HG03432 (cell line): ENCODE data around the gene COL5A1.

ENCODE experiments used
- ATAC-seq: cut with Tn5 transposase; IDR thresholded peaks from one replicate; pipeline ENCODE4 v1.9.1; 2021; ENCODE audit warnings: mild to moderate bottlenecking, moderate library complexity; ENCODE audit not compliant: unreplicated experiment

COL5A1 gene

DNA sequence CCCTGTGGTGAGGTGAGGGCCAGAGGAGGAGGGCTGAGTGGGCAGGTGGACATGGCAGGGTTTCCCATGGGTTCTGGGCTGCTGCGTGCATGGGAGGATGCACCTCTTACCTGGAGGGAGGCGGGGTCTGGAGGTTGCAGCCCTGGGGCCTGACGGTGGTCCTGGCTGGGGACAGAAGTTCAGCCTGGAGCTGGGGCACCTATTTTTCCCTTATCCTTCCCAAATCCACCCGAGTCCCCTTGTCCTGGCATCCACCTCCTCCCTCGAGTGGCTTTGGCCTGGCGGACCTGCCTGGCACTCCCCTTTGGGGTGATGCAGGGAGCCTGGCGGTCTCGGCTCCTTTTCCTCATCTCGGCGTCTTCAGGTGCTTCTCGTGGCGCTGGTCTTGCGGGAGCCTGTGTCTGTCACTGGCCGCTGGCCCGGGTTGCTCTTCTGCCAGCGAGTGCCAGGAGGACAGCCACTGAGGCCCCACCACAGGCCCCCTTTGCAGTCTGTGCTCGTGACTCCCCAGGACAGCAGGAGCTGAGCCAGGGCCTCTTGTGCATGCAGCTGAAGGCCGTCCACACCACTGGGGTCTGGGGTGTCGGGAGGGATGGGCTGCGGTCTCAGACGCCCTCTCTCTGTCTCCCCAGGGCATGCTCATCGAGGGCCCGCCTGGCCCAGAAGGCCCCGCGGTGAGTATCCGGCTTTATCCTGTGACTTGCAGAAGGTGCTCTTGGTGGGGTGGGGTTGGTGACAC is 96.4 kb downstream of the COL5A1 start:
- no peak for ATAC-seq

DNA sequence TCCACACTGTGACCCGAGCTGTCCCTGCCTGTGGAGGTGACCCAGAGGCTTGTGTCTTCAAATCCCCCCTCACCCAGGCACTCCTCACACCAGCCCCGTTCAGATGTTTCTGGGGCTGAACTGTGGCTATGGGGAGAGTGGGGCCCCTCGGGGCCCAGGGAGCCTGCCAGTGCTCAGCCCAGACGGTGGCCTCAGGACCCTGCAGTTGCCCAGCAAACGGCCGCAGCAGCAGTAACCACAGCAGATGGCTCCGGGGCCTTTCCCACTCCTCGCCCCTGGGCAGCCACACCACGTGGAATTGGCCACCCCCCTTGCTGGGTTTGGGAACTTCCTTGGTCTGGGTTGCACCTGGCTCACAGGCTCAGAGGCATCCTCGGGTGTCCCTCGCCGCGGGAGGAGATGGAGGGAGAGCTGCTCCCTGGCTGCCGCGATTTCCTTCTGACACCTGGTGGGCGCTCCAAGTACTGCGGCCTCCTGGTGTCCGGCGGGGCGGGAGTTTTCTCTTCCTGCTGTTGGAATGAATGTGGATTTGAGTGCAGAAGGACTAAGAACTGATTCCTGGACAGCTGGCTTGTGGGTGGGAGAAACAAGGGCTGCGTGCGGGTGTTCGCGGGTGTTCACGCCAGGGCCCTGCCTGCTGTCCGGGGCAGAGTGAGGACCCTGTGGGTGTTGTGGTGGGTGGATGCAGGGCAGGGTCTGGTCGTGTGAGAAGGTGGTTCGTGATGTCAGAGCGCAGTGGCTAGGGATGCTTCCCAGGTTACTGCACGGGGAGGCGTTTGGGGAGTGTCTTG is 97.5 kb downstream of the COL5A1 start:
- no peak for ATAC-seq

DNA sequence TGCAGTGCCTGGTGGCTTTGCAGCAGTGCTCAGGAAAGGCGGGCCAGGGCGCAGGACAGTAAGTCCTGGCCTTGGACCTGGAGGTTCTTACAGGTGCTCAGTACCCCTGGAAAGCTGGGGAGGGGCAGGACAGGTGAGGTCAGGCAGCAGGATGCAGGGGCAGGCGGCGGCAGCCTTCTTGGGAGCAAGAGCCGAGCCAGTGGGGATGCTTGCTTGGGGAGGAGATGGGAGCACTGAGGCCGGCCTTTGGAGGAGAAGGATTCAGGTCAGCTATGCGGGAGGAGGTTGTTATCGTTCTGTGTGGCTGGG is 98.0 kb downstream of the COL5A1 start:
- ATAC-seq, result no peak

DNA sequence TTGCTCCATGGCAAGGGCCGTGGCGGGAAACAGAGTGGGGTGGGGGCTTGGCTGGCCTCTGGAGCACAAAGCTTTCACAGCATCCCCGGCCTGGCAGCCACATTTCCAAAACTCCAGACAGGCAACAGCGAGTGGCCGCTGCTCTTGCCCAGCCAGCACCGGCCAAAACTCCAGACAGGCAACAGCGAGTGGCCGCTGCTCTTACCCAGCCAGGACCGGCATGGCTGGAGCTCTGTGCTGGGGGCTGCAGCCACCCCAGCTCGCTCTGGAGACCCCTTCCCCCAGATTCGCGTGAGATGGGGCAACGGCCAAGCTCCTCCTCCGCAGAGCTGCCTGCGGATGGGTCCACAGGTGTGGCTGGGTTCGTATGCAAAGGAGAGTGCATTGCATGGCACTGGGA is 98.5 kb downstream of the COL5A1 start:
- no peak for ATAC-seq

DNA sequence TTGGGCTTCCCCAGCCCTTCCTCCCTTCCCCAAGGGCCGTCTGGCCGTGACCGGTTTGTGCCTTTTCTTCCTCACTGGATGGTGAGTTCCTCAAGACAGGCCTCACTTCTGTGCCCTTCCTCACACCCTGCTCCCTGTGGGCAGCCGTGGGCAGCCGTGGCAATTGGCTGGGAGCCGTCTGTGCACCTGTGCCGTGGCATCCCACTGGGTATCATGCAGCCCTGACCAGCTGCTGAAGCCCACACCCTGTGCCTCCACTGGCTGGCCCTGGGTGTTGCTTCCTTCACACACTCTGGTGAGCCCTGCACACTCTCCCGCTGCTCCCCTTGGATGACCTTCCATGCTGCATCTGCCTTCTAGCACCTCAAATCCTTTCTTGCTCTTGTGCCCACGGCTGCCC is 100.2 kb downstream of the COL5A1 start:
- no peak for ATAC-seq

DNA sequence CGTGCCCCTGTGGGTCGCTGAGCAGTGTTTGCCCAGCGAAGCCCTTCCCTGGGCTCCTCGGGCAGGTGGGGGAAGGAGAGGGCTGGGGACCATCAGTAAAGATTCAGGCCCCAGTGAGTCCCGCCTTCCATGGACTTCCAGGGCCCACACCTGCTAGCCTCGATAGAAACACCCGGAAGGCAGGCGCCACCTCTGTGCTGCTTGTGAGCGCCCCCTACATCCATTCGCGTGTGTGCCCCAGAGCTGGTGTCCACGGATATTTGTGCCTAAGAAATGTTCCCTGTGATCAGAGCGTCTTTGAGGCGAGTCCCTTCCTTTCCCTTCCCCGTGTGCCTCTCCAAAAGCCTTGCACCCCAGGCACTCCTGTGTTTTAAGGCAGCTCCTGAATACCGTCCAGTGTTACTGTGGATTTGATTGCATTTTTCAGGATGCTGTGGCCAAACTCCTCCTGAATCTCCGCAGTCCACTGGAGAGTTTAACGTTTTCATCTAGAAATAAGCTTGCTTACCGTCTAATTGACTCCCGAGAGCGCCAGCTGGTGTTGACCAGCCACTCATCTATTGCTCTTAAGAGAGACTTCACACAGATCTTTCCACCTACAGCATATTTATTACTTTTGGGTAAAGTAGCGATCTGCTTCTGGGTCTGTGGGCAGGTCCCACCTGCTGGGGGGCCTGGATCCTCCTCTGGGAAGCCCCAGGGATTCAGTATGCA is 101.4 kb downstream of the COL5A1 start:
- ATAC-seq, result no peak

DNA sequence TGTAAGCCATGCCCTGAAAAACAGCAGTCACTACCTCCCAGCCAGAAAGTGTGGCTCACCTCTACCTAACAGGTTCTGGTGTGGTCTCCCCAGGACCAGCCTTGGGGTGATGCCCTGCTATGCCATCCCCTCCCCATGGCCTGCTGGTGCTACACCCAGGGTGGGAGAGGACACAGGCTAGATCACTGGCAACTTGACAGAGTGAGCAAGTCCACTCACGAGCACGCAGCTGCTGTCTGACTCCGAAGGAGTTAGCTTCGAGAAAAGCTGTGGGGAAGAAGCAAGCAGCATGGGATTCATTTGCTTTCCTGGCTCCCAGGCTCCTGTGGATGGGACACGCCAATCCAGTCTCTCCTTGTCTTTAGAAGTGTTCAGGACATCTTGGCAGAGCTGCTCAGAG is 102.2 kb downstream of the COL5A1 start:
- ATAC-seq, result no peak

DNA sequence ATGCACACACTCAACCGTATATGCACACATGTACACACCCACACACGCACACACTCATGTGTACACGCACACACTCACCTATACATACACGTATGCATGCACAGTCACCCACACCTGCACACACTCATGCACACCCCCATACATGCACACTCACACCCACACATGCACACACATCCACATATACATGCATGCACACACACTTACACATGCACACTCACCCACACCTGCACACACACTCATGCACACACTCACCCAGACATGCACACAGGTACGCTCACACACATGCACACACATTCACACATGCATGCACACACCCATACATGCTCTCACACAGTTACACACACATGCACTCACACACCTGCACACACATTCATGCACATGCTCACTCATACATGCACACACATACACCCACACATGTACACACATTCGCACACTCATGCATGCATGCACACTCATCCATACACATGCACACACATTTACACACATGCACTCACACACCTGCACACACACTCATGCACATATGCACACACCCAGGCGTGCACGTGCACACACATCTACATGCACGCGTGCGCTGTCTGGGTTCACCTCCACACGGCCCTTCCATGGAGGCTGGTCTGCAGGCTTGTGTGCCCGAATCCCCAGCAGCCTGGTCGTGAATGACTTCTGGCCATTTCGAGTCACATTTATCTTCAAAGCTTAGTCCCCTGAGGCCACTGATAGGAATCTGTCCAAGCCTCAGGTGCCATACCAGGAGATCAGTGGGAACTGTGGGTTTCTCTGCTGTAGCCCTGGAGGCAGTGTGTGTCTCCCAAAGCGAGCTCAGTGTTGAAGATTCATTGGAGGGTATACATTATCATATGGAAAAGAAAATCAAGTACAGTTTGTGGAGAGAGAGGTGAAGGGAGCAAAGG is 103.0 kb downstream of the COL5A1 start:
- no peak for ATAC-seq

DNA sequence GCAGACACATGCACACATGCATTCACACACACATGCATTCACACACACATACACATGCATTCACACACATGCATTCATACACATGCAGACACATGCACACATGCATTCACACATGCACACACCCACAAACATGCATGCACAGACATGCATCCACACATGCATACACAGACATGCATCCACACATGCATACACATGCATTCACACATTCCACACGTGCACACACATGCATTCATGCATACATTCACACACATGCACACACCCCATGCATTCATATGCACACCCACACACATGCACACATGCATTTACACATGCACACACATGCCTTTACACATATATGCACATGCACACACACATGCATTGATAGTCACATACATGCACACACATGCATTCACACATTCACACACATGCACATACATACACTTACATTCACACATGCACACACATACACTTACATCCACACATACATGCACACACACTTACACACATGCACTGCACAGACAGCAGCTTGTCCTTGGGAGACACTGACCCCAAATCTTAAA is 106.4 kb downstream of the COL5A1 start:
- no peak for ATAC-seq

DNA sequence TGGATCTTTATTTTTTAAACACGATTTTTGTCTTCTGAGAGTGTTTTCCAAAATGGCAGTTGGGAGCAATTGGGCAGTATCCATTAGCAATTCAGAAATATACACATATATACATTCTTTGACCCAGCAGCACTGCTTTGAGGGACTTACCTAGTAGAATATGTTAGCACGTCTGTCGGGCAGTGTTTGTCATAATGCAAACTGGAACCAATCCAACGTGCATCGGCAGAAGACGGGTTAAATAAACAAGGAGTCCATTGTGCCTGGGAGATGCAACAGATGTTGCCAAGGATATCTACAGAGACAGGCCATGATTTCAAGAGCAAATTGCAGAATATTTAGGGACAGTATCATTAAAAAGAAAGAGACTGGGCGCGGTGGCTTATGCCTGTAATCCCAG is 107.0 kb downstream of the COL5A1 start:
- no peak for ATAC-seq

DNA sequence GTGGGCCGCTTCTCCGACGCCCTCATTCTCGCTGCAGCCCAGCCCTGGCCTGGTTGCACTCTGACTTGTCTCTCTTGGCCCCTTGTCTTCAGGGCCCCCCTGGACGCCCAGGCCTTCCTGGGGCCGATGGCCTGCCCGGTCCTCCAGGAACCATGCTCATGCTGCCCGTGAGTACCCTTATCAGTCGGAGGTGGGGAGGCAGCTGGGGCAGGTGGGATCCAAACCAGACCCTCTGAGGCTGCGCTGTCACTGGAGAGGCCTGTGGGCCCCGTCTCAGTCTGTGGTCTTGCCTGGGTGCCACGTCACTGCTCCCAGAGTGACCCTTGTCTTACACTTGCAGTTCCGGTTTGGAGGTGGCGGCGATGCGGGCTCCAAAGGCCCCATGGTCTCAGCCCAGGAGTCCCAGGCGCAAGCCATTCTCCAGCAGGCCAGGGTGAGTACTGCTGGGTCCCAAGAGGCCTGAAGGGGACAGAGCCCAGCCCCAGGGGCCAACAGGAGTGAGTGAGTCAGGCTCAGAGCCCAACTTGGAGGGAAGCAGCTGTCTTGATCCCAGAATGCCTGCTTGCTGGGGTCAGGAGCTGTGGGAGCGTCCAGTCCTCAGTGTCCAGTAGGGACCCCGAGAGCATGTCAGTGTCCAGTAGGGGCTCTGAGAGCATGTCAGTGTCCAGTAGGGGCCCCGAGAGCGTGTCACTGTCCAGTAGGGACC is 109.0 kb downstream of the COL5A1 start:
- no peak for ATAC-seq

DNA sequence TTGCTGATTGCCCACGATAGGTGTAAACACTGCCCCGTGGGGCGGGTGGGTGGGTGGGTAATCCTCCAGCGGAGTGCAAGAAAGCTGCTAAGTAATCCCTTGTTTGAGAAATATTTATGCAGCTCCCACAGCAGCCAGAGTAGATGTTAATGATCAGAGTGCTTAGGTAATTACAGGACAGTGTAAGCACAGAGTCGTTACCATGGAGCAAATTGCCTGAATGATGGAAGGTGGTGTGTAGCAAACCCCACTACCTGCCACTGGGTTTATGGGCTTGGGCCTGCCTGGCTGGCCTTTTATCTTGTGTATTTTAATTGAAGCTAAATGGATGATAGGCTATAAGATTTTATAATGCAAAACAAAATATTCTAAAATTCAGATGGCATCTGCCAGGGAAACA is 110.0 kb downstream of the COL5A1 start:
- ATAC-seq, result no peak

DNA sequence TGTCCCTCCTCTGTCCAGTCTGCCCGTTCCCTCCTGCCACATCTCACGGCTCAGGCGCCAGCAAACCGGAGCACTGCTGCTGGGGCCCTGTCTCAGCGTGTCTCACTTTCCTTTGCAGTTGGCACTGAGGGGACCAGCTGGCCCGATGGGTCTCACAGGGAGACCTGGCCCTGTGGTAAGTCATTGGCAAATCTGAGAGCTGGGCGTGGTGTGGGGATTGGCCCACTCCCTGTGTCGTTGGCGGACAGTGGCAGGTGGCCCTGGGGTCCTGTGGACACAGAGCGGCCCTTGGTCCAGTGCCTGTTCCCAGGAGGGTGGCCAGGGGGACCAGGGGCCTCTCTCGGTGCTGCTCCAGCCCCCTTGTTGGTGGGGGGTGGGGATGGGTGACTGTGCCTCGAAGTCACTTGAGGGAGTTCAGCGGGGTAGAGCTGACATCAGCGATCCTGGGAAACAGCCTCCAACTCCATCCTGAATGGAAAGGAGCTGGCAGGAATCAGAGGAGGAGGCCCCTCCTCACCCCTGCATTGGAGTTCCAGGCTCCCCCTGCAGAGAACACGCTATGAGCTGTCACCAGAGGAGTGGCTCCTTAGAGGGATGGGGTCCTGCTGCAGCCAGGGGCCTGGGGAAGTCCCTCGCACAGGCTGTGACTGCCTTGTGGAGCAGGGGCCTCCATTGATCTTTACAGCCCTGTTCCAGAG is 111.0 kb downstream of the COL5A1 start:
- ATAC-seq, result no peak

DNA sequence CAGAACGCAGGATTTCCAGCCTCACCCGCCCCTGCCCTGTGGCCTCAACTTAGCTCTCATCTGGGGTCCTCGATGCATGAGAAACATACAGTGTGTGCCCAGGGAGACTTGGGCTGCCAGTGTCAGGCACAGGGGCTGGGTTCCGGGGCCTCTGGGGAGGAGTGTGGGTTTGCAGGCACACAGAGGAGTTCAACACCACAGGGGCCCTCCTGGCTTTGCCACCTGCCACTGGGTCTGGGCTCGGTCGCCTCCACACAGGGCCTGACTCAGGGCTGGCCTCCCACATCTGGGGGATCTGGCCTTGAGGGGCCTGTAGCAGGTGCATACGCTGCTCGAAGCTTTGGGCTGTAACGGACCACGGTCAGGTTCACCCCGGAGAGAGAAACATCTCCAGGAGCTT is 111.6 kb downstream of the COL5A1 start:
- no peak for ATAC-seq

DNA sequence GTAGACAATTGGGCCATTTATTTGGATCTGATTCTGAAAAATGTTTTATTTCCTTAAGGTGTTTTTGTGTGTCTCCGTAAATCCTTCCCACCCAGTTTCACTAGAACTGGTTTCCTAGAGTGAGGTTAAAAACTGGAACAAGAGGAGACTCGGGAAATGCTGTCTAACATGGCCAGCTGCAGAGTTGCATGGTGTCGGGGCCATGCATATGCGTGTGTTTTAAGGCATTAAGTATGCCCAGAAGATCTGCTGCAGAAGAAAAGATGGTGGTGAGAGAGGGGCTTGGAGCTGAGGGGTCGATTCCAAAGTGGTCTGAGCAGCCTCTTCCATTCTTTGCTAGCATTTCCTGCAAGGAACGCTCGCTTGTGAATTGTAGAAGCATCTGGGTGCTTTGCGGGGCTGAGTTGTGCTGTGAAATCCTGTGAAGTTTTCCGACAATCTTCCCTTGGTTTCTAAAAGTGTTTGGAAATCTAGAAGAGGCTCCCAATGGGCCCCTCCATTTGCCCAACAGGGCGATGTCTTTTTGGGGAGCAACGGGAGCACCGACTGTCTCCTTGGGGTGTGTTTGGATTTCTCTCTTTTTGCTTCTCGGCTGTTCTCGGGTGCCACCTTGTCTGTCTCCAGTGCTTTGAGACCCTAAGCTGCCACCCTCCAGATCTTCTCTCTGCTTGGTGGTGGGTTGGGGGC is 113.8 kb downstream of the COL5A1 start:
- ATAC-seq, result no peak

DNA sequence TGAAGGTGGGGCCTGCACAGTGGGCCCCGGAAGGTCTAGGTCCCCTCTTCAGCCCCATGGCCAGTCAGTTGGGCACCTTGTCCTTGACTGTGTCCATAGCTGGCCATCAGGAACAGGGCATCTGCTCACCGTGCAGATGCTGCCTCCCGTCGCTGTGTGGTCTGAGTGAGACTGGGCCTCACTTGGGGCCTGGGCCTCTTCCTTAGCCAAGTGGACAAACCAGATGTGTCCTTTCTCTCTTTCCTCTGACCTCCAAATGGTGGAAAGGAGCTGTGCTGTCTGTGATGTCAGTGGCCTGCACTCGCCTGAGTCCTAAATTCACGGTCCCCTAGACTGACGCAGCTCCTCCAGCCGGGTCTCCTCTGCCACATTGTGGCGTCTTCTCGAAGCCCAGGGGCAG is 114.5 kb downstream of the COL5A1 start:
- ATAC-seq, result no peak

DNA sequence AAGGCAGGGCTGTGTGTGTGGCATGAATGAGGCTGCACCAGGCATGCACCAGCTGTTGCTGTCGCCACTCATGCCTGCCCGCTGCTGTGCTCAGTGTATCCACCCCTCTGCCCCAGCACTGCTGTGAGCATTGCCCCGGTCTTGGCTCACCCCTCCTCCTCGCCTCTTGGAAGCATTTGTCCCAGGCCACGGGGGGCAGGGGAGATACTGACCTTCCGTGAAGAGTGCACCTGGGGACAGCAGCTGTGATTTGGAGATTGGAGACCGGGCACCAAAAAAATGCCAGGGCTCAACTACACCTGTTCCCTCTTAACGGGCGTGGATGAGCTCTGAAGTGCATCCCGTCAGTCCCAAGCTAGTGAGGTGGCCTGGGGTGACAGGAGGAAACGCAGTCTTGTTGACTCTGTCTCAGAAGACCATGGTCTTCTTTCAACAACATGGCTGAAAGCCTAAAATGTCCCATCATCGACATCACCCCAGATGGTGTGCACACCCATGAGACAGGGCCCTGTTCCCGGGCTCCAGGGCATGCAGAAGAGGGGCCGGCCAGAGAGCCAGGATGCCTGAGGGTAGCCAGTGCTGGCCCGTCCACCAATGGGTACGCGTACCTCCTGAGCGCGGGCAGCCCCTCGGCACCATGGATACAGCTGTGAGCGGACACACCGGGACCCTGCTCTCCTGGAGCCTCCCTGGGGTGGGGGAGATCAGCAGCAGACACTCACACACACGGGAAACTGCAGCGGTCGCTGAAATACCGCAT is 115.8 kb downstream of the COL5A1 start:
- ATAC-seq, result no peak

DNA sequence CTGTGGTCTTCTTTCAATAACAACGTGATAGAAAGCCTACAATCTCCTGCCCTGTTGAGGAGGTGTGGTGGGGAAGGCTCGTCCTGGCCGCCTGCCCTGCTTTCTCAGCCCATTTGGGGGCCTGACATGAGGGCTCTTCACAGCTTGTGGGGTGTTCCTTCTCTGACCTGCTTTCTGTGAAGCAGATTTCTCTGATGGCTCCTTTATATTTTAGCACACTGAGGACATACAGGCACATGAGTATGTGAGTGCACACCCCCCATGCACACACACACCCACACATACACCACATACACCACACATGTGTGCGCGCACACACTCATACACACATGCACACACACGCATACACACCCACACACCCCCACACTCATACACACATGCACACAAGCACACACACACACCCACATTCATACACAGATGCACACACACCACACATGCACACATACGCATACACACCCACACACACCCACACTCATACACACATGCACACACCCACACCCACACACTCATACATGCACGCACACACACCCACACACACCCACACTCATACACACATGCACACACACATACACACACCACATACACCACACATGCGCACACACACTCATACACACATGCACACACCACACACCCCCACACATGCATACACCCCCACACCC is 117.5 kb downstream of the COL5A1 start:
- ATAC-seq, result no peak
